Endometrial microvascular endothelial cells (primary cell): ENCODE data around the gene PEPD. TPM values are rescaled to one million over a fixed set of nuclear protein-coding genes. Genes with fewer than 3 reads are reported as not detected.

Experiments used
- in situ Hi-C: cut with HindIII; loops from 2 replicates; pipeline ENCODE4 v1.10.0; 2017; ENCODE audit warnings: low sequenced_read_pairs, low pct_unique_long_range_greater_than_20kb; ENCODE audit errors: inconsistent ontology term
- total RNA-seq: library from RNA; depleted of rRNA; stranded (reverse); fragments of >200 nt; gene quantifications from one replicate; pipeline ENCODE4 v1.2.3, GENCODE V29; 2015; ENCODE audit errors: inconsistent ontology term

PEPD gene
- total RNA-seq, 1 donor from 2014 or later, result 76.7 TPM

- in situ Hi-C loops, result no loop called here
Observed at GRCh38 chr19:33340991-33341390, 180.6 kb downstream of the PEPD start.

- in situ Hi-C loops, result no loop called here
Observed at GRCh38 chr19:33339016-33339984, 182.3 kb downstream of the PEPD start.

Other genes starting within 250 kb of the PEPD start
- not detected for gene CEBPA, start 219.3 kb downstream of the PEPD start, total RNA-seq
- gene CEBPG, start 148.1 kb downstream of the PEPD start, total RNA-seq, result 16.4 TPM
- not detected for gene CHST8, start 100.2 kb upstream of the PEPD start, total RNA-seq